Measurements from ENCODE around the gene ZNF385B. TPM values are rescaled to one million over a fixed set of nuclear protein-coding genes. Genes with fewer than 3 reads are reported as not detected.

Gene ZNF385B
- total and polyA plus RNA-seq, 9 of the 15 experiments (the other 6 are each of a cell fraction or from before 2014, with no cell fraction given), result 0.50 TPM; not detected in 8

DNA sequence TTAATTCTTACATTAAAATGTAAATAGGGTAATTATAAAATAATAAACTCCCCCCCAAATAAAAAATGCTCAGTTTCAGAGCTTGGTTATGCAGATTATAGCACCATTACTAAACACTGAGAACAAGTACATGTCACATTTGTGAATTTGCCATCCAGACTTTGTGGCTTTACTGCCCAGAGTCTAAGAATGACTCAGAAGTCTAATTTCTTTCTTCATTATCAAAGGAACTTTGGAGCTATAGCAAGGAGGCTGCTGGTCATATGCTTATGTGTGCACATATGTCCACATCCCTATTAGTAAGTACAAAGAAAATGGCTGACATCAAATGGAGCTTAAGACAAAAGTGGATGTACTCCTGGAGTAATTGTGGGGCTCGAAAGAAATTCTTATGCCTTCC is 348.2 kb downstream of the ZNF385B start:
- DNase-seq (ENCODE audit: extremely low read depth in 1 of 4, low spot score in 3 of 4) (no peak), ATAC-seq (no peak), FAIRE-seq (no peak)
- Histone ChIP-seq H3K27ac (ENCODE audit: extremely low read depth, low read depth, low read length) (no peak overlapping the region), H3K79me2 (ENCODE audit: control insufficient read depth, insufficient read depth, low read length) (no peaks in the 10 kb centered on the region), H3K9me1 (ENCODE audit: control insufficient read depth, insufficient read depth, low read length) (no peaks in the 10 kb centered on the region), H3K9me3 (replicated peaks; ENCODE audit: control insufficient read depth, insufficient read depth, low read depth, low read length) (no peaks in the 10 kb centered on the region), H3K4me1 (replicated peaks in 1 of 2; ENCODE audit: control insufficient read depth in 2 of 2, insufficient read depth in 2 of 2, low read length in 2 of 2) (no peaks in the 10 kb centered on the region), H3K36me3 (ENCODE audit: control insufficient read depth, insufficient read depth, low read length) (no peaks in the 10 kb centered on the region), H3K4me2 (ENCODE audit: insufficient read depth, low read length) (no peak overlapping the region), H2AFZ (ENCODE audit: low read depth, low read length) (no peak overlapping the region), H3K9ac (ENCODE audit: insufficient read depth in 1 of 2, low read depth in 2 of 2, low read length in 2 of 2) (no peak overlapping the region), H3K27me3 (ENCODE audit: control insufficient read depth in 2 of 2, insufficient read depth in 2 of 2, low read length in 2 of 2) (no peaks in the 10 kb centered on the region), H4K20me1 (replicated peaks; ENCODE audit: control insufficient read depth, insufficient read depth, low read length) (no peaks in the 10 kb centered on the region), H3K4me3 (no peak overlapping the region)
- 0% methylated on average over 1 of the region's 1 CpG for WGBS (ENCODE audit: insufficient coverage, low coverage, missing lambda C conversion rate)
- POLR2A ChIA-PET, result no interaction called here
- no TSS peak for BruUV-seq (replicated peaks)
- no peak for TF ChIP-seq ARID1B (IDR thresholded peaks at IDR 0.05)
- no peak for TF ChIP-seq CHD2 (IDR thresholded peaks at IDR 0.05; ENCODE audit: low read depth, low read length)
- TF ChIP-seq MYNN (IDR thresholded peaks at IDR 0.05), result no peak
- no peak for TF ChIP-seq MYNN (CRISPR knock-in tag; IDR thresholded peaks at IDR 0.05)
- TF ChIP-seq POLR2H (tag; IDR thresholded peaks at IDR 0.05; ENCODE audit: low read depth), result no peak
- TF ChIP-seq POLR2G (IDR thresholded peaks at IDR 0.05; ENCODE audit: low read depth, low read length), result no peak
- TF ChIP-seq ZNF592 (IDR thresholded peaks at IDR 0.05), result no peak
- no peak for TF ChIP-seq THRA (IDR thresholded peaks at IDR 0.05)
- TF ChIP-seq, protein P1, sequence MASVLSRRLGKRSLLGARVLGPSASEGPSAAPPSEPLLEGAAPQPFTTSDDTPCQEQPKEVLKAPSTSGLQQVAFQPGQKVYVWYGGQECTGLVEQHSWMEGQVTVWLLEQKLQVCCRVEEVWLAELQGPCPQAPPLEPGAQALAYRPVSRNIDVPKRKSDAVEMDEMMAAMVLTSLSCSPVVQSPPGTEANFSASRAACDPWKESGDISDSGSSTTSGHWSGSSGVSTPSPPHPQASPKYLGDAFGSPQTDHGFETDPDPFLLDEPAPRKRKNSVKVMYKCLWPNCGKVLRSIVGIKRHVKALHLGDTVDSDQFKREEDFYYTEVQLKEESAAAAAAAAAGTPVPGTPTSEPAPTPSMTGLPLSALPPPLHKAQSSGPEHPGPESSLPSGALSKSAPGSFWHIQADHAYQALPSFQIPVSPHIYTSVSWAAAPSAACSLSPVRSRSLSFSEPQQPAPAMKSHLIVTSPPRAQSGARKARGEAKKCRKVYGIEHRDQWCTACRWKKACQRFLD (CRISPR knock-in tag; IDR thresholded peaks at IDR 0.05), result no peak
- TF ChIP-seq KHSRP (IDR thresholded peaks at IDR 0.05), result no peak
- TF ChIP-seq MCM3 (IDR thresholded peaks at IDR 0.05), result no peak
- TF ChIP-seq, protein P2, sequence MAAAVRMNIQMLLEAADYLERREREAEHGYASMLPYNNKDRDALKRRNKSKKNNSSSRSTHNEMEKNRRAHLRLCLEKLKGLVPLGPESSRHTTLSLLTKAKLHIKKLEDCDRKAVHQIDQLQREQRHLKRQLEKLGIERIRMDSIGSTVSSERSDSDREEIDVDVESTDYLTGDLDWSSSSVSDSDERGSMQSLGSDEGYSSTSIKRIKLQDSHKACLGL (CRISPR knock-in tag; IDR thresholded peaks at IDR 0.05; ENCODE audit: borderline replicate concordance, poor library complexity, severe bottlenecking), result no peak
- TF ChIP-seq ZNF232 (CRISPR knock-in tag; IDR thresholded peaks at IDR 0.05), result no peak
- no peak for TF ChIP-seq KDM4B (IDR thresholded peaks at IDR 0.05; ENCODE audit: borderline replicate concordance in 2 of 2, low read depth in 1 of 2)
- CTCF ChIA-PET (ENCODE audit: low intra/inter-chr PET ratio), result no interaction called here
- intact Hi-C loops (cut with micrococcal nuclease) (no loop called here), in situ Hi-C loops (cut with MboI) (no loop called here)
